ENCODE results near the gene RBMXL2. TPM values are rescaled to one million over a fixed set of nuclear protein-coding genes. Genes with fewer than 3 reads are reported as not detected.

Gene RBMXL2
- total and polyA plus RNA-seq, 3 experiments from 2014 or later = not detected

DNA sequence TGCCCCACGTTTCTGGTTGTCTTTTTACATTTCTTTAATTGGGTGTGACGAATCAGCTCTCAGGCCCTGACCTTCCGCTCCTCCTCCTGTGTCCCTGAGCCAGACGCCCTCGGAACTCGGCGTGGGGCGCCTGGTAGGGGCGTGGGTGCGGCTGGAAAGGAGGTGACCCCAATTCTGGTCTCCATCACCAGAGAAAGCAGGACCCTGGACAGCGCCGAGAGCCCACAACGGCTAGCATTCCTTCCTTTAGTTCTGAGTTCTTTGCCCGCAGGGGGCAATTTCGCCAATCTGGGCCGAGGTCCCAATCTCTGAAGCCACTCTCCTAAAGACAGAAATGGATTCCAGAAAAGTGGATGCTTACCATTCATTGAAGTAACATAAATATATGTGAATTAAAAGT is 11.7 kb upstream of the RBMXL2 start:
- H3K4me1 ChIP-seq (ENCODE audit: insufficient read depth, low read length) = no peaks in the 10 kb centered on the region
- Mint-ChIP-seq H3K27ac (no peak overlapping the region), H3K9me3 (peaks cover 4 to 11% (median 7%) of the 10 kb centered on the region in 5 donors), H3K27me3 (peaks cover 9% of the 10 kb centered on the region in 2 donors), H3K4me3 (no peak overlapping the region), H3K36me3 (no peaks in the 10 kb centered on the region), H3K4me1 (no peaks in the 10 kb centered on the region)
- no peak overlapping the region for H3K27ac ChIP-seq (ENCODE audit: low read depth, low read length)
- no peak overlapping the region for H3K4me3 ChIP-seq (ENCODE audit: low read length)
- no peaks in the 10 kb centered on the region for H3K9me3 ChIP-seq (ENCODE audit: low read length)
- H3K36me3 ChIP-seq (ENCODE audit: insufficient read depth, low read length) = no peaks in the 10 kb centered on the region
- no peak for DNase-seq
- H3K27me3 ChIP-seq (ENCODE audit: insufficient read depth, low read length, poor library complexity, severe bottlenecking) = no peaks in the 10 kb centered on the region
- POLR2A ChIA-PET = no interaction called here
- CTCF ChIA-PET = no interaction called here

DNA sequence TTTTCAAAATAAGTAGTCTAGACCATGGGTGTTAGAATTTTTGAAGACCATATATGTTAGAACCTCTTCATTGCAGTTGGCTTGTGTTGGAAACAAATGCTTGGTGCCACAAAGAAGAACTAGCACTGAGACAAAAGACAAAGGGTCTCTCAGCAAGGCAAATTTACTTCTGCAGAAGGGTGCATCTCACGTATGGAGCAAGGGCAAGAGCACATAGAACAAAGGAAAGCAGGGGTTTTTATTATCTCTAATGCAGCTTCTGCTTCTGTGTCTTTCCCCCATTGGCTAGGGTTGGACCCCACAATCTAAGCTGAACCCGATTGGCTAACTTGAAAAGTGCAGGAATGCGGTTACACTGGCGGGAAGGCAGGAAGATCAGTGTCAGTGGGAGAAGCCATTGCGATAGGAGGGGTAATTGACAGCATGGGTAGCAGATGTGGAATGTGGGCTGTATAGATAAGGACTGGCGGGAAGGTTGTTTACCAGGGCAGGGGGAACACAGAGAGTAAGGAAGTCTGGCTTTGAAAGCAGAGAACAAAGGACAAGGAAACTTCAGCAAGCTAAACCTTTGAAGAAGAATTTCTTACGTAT is 9.2 kb upstream of the RBMXL2 start:
- Histone ChIP-seq H3K27ac (ENCODE audit: low read depth, low read length) (no peak overlapping the region), H3K4me3 (ENCODE audit: low read length) (no peak overlapping the region), H3K9me3 (ENCODE audit: low read length) (no peaks in the 10 kb centered on the region), H3K36me3 (ENCODE audit: insufficient read depth, low read length) (no peaks in the 10 kb centered on the region), H3K27me3 (ENCODE audit: insufficient read depth, low read length, poor library complexity, severe bottlenecking) (no peaks in the 10 kb centered on the region), H3K4me1 (ENCODE audit: insufficient read depth, low read length) (no peaks in the 10 kb centered on the region)
- ChIA-PET POLR2A (no interaction called here), CTCF (no interaction called here)
- H3K4me1 Mint-ChIP-seq = no peaks in the 10 kb centered on the region
- no peak overlapping the region for H3K4me3 Mint-ChIP-seq
- no peaks in the 10 kb centered on the region for H3K36me3 Mint-ChIP-seq
- peaks cover 12 to 13% of the 10 kb centered on the region in 2 donors for H3K27me3 Mint-ChIP-seq
- no peak for DNase-seq
- no peak overlapping the region for H3K27ac Mint-ChIP-seq
- peaks cover 4 to 11% (median 7%) of the 10 kb centered on the region in 5 donors for H3K9me3 Mint-ChIP-seq

- Mint-ChIP-seq H3K36me3 (no peaks in the 10 kb centered on the region), H3K27ac (no peak overlapping the region), H3K4me3 (no peak overlapping the region), H3K4me1 (no peaks in the 10 kb centered on the region), H3K27me3 (peaks cover 9 to 12% of the 10 kb centered on the region in 2 donors), H3K9me3 (peaks cover 4 to 11% (median 7%) of the 10 kb centered on the region in 5 donors)
- ChIA-PET CTCF (no interaction called here), POLR2A (no interaction called here)
- Histone ChIP-seq H3K36me3 (ENCODE audit: insufficient read depth, low read length) (no peaks in the 10 kb centered on the region), H3K4me1 (ENCODE audit: insufficient read depth, low read length) (no peaks in the 10 kb centered on the region), H3K27me3 (ENCODE audit: insufficient read depth, low read length, poor library complexity, severe bottlenecking) (no peaks in the 10 kb centered on the region), H3K9me3 (ENCODE audit: low read length) (no peaks in the 10 kb centered on the region), H3K4me3 (ENCODE audit: low read length) (no peak overlapping the region), H3K27ac (ENCODE audit: low read depth, low read length) (no peak overlapping the region)
- no peak for DNase-seq
Measured at GRCh38 chr11:7080900-7081299, 7.9 kb upstream of the RBMXL2 start.

DNA sequence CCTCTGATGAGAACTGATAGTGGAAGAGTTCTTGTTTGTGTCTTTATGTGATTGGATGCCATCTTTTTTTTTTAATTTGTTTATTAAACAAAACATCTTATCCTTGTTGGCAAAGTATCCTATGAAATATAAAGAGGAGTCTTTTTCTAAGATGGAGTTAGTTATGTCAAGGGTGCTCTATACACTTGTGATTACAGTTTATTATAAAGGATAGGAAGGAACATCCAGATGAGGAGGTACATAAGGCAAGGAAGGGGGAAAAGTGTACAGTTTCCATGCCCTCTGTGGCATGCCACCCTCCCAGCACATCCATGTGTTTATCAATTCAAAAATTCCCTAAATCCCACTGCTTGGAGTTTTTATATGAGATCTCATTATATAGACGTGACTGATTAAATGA is 7.4 kb upstream of the RBMXL2 start:
- Mint-ChIP-seq H3K4me3 (no peak overlapping the region), H3K4me1 (no peaks in the 10 kb centered on the region), H3K27ac (no peak overlapping the region), H3K9me3 (peaks cover 4 to 11% (median 7%) of the 10 kb centered on the region in 5 donors), H3K27me3 (peaks cover 9 to 12% of the 10 kb centered on the region in 2 donors), H3K36me3 (no peaks in the 10 kb centered on the region)
- Histone ChIP-seq H3K36me3 (ENCODE audit: insufficient read depth, low read length) (no peaks in the 10 kb centered on the region), H3K27me3 (ENCODE audit: insufficient read depth, low read length, poor library complexity, severe bottlenecking) (no peaks in the 10 kb centered on the region), H3K4me3 (ENCODE audit: low read length) (no peak overlapping the region), H3K27ac (ENCODE audit: low read depth, low read length) (no peak overlapping the region), H3K9me3 (ENCODE audit: low read length) (no peaks in the 10 kb centered on the region), H3K4me1 (ENCODE audit: insufficient read depth, low read length) (no peaks in the 10 kb centered on the region)
- no peak for DNase-seq
- ChIA-PET CTCF (no interaction called here), POLR2A (no interaction called here)

GRCh38 chr11:7089328-7090251 is 792 bp downstream of the RBMXL2 start:
- Mint-ChIP-seq H3K27me3 (peaks cover 5 to 24% of the 10 kb centered on the region in 2 donors), H3K4me3 (no peak overlapping the region), H3K9me3 (no peaks in the 10 kb centered on the region), H3K27ac (no peak overlapping the region), H3K36me3 (no peaks in the 10 kb centered on the region), H3K4me1 (no peaks in the 10 kb centered on the region)
- Histone ChIP-seq H3K27me3 (ENCODE audit: insufficient read depth, low read length, poor library complexity, severe bottlenecking) (no peaks in the 10 kb centered on the region), H3K36me3 (ENCODE audit: insufficient read depth, low read length) (no peaks in the 10 kb centered on the region), H3K4me3 (ENCODE audit: low read length) (no peak overlapping the region), H3K4me1 (ENCODE audit: insufficient read depth, low read length) (no peaks in the 10 kb centered on the region), H3K27ac (ENCODE audit: low read depth, low read length) (no peak overlapping the region), H3K9me3 (ENCODE audit: low read length) (no peaks in the 10 kb centered on the region)
- ChIA-PET CTCF (no interaction called here), POLR2A (no interaction called here)
- DNase-seq = no peak

DNA sequence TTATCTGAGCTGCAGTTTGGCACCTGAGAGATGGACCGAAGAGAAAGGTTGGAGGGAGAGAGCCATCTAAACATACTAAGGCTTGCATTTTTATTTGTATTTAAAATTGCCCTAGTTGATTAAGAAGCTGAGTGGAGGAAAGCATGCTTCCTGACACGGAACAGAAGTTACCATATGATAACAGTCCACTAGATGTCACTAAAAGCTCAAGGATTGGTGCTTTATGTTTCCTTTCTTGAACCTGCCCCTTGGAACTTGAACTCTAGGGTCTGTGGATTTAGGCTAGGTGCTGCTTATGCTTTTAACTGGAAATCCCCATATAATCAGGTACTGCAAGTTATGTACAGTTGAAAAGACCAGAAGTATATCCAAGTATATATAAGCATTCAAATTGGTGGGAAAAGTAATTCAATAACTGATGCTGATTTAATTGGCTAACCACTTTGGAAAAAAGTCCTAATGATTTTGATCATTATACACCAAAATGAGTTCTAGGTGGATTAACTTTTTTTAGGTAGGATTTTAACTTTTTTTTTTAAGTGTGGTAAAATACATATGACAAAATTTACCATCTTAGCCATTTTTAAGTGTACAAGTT is 9.5 kb downstream of the RBMXL2 start:
- H3K27me3 ChIP-seq (ENCODE audit: insufficient read depth, low read length, poor library complexity, severe bottlenecking) = no peaks in the 10 kb centered on the region
- Mint-ChIP-seq H3K27me3 (peaks cover 2 to 38% of the 10 kb centered on the region in 2 donors), H3K36me3 (no peaks in the 10 kb centered on the region), H3K9me3 (no peaks in the 10 kb centered on the region), H3K4me1 (no peaks in the 10 kb centered on the region), H3K4me3 (no peak overlapping the region), H3K27ac (no peak overlapping the region)
- H3K36me3 ChIP-seq (ENCODE audit: insufficient read depth, low read length) = no peaks in the 10 kb centered on the region
- DNase-seq = peak in 2 of 5 donors; percentile 24 to 29
- H3K4me1 ChIP-seq (ENCODE audit: insufficient read depth, low read length) = no peaks in the 10 kb centered on the region
- no peak overlapping the region for H3K27ac ChIP-seq (ENCODE audit: low read depth, low read length)
- H3K4me3 ChIP-seq (ENCODE audit: low read length) = no peak overlapping the region
- CTCF ChIA-PET = interaction anchor here (0.8 to 3.0 kb wide), 3 partner anchors 13 to 344 kb away, joined by 3 to 16 read pairs (median 3); no protein-coding TSS in a partner anchor
- no peaks in the 10 kb centered on the region for H3K9me3 ChIP-seq (ENCODE audit: low read length)
- POLR2A ChIA-PET = no interaction called here

GRCh38 chr11:7115780-7116179 is 27.0 kb downstream of the RBMXL2 start:
- no peaks in the 10 kb centered on the region for H3K27me3 ChIP-seq (ENCODE audit: insufficient read depth, low read length, poor library complexity, severe bottlenecking)
- H3K4me3 ChIP-seq (ENCODE audit: low read length) = no peak overlapping the region
- H3K9me3 ChIP-seq (ENCODE audit: low read length) = no peaks in the 10 kb centered on the region
- H3K36me3 Mint-ChIP-seq = no peaks in the 10 kb centered on the region
- no peak overlapping the region for H3K4me3 Mint-ChIP-seq
- no peaks in the 10 kb centered on the region for H3K36me3 ChIP-seq (ENCODE audit: insufficient read depth, low read length)
- H3K4me1 ChIP-seq (ENCODE audit: insufficient read depth, low read length) = no peaks in the 10 kb centered on the region
- ChIA-PET CTCF (no interaction called here), POLR2A (no interaction called here)
- no peak overlapping the region for H3K27ac ChIP-seq (ENCODE audit: low read depth, low read length)
- H3K27ac Mint-ChIP-seq = no peak overlapping the region
- no peak for DNase-seq
- no peaks in the 10 kb centered on the region for H3K9me3 Mint-ChIP-seq
- no peaks in the 10 kb centered on the region for H3K4me1 Mint-ChIP-seq
- peaks cover 6 to 34% of the 10 kb centered on the region in 2 donors for H3K27me3 Mint-ChIP-seq

GRCh38 chr11:7116370-7116769 is 27.6 kb downstream of the RBMXL2 start:
- ChIA-PET CTCF (no interaction called here), POLR2A (no interaction called here)
- Mint-ChIP-seq H3K36me3 (no peaks in the 10 kb centered on the region), H3K9me3 (no peaks in the 10 kb centered on the region), H3K4me1 (no peaks in the 10 kb centered on the region), H3K27me3 (peaks cover 6 to 34% of the 10 kb centered on the region in 2 donors), H3K27ac (no peak overlapping the region), H3K4me3 (no peak overlapping the region)
- no peak for DNase-seq
- no peaks in the 10 kb centered on the region for H3K36me3 ChIP-seq (ENCODE audit: insufficient read depth, low read length)
- H3K27ac ChIP-seq (ENCODE audit: low read depth, low read length) = no peak overlapping the region
- H3K4me3 ChIP-seq (ENCODE audit: low read length) = no peak overlapping the region
- H3K9me3 ChIP-seq (ENCODE audit: low read length) = no peaks in the 10 kb centered on the region
- H3K27me3 ChIP-seq (ENCODE audit: insufficient read depth, low read length, poor library complexity, severe bottlenecking) = no peaks in the 10 kb centered on the region
- no peaks in the 10 kb centered on the region for H3K4me1 ChIP-seq (ENCODE audit: insufficient read depth, low read length)

Data from CD8-positive, alpha-beta memory T cell (primary cell).